Measurements from ENCODE around the gene OGFR.

DNA sequence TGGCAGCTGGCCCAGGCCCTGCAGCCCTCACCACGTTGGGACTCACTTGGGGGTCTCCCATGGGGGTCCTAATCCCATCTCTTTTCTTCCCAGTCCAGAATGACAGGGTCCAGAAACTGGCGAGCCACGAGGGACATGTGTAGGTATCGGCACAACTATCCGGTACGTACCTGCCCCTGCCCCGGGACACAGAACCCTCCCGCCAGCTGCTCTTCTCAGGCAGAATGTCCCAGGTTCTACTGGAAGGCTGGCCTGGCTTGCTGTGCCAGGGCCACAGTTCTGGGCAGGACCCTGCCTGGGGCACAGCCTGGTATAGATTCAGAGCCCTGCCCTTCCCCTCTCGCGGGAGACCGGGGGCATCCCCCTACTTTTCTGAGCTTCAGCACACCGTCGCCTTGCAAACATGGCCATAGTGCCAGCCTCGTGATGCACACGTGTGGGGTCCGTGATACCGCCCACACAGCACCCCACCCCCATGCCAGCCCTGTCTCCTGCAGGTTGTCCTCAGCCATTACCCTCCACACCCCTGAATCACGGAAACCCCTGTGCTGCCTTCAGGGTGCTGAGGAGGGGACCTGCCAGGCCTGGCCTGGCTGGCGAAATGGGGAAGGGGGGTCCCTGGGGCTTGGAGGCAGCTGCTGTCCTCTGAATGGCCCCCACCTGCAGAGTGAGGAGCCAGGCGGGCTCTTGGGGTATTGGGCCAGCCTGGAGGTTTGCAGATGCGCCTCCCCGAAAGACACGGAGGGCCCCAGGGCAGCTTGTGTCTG, 3.0 kb downstream of the OGFR start:
- TF ChIP-seq POLR2A (IDR thresholded peaks at IDR 0.05) (no peak), CTCF (IDR thresholded peaks at IDR 0.05) (no peak)

All from adrenal gland (tissue), 5 donors.